ENCODE measurements around the gene SPATA31E1. TPM values are rescaled to one million over a fixed set of nuclear protein-coding genes. Genes with fewer than 3 reads are reported as not detected.

SPATA31E1 gene
- total RNA-seq, 1 experiment from 2014 or later = 0.04 TPM

GRCh38 chr9:87842878-87843585 lies 39.6 kb upstream of the SPATA31E1 start:
- POLR2A ChIA-PET = no interaction called here
- Mint-ChIP-seq H3K4me1 (0 out of 2 replicates have a peak, but pooled peaks cover 3% of the 10 kb centered on the region), H3K9me3 (peaks cover 12% of the 10 kb centered on the region), H3K4me3 (no peak overlapping the region), H3K27me3 (ENCODE audit: low read depth) (no peaks in the 10 kb centered on the region; the same call in 1 of the 2 replicates), H3K36me3 (no peaks in the 10 kb centered on the region; the same call in 1 of the 2 replicates), H3K27ac (no peak overlapping the region)
- DNase-seq (ENCODE audit: low spot score) (no peak), ATAC-seq (no peak)
- CTCF ChIA-PET = interaction anchor here (1.4 kb wide), 1 partner anchor 8 kb away, joined by 3 read pairs; no protein-coding TSS in a partner anchor
- no peak for TF ChIP-seq MXD4 (CRISPR knock-in tag; IDR thresholded peaks at IDR 0.05; ENCODE audit: borderline replicate concordance)
- TF ChIP-seq CBFB (CRISPR knock-in tag; IDR thresholded peaks at IDR 0.05; ENCODE audit: low read depth) = no peak
- TF ChIP-seq ZNF121 (CRISPR knock-in tag; IDR thresholded peaks at IDR 0.05) = no peak
- TF ChIP-seq ARID4B (CRISPR knock-in tag; IDR thresholded peaks at IDR 0.05; ENCODE audit: borderline replicate concordance) = no peak
- no peak for TF ChIP-seq ELF4 (CRISPR knock-in tag; IDR thresholded peaks at IDR 0.05; ENCODE audit: low read depth)
- no peak for TF ChIP-seq ZNF219 (CRISPR knock-in tag; IDR thresholded peaks at IDR 0.05; ENCODE audit: borderline replicate concordance)
- no peak for TF ChIP-seq FOXP1 (CRISPR knock-in tag; IDR thresholded peaks at IDR 0.05; ENCODE audit: borderline replicate concordance)
- TF ChIP-seq TP53 (CRISPR knock-in tag; IDR thresholded peaks at IDR 0.05) = no peak
- no peak for TF ChIP-seq IRF2 (CRISPR knock-in tag; IDR thresholded peaks at IDR 0.05; ENCODE audit: borderline replicate concordance, low read depth)
- no peak for TF ChIP-seq TEAD1 (CRISPR knock-in tag; IDR thresholded peaks at IDR 0.05)
- TF ChIP-seq ZMAT4 (CRISPR knock-in tag; IDR thresholded peaks at IDR 0.05) = no peak
- TF ChIP-seq ATF3 (CRISPR knock-in tag; conservative IDR thresholded peaks at IDR 0.05) = no peak
- TF ChIP-seq CDX4 (CRISPR knock-in tag; IDR thresholded peaks at IDR 0.05; ENCODE audit: borderline replicate concordance) = no peak
- no peak for TF ChIP-seq STAT6 (CRISPR knock-in tag; conservative IDR thresholded peaks at IDR 0.05; ENCODE audit: low read depth)
- no peak for TF ChIP-seq ZNF263 (CRISPR knock-in tag; IDR thresholded peaks at IDR 0.05; ENCODE audit: low read depth)
- no peak for TF ChIP-seq ZNF671 (CRISPR knock-in tag; IDR thresholded peaks at IDR 0.05)
- TF ChIP-seq HMGA2 (CRISPR knock-in tag; IDR thresholded peaks at IDR 0.05) = no peak
- TF ChIP-seq USF2 (CRISPR knock-in tag; IDR thresholded peaks at IDR 0.05) = no peak
- TF ChIP-seq ZNF425 (CRISPR knock-in tag; conservative IDR thresholded peaks at IDR 0.05) = no peak
- TF ChIP-seq NFE2L1 (CRISPR knock-in tag; IDR thresholded peaks at IDR 0.05) = no peak

Data from WTC11 (cell line).